Islet of Langerhans (tissue), 1 donor: ENCODE measurements around the gene UACA.
"Not testable (repeated sequence)": the region's sequence is repeated elsewhere in the genome, so short reads cannot be mapped to it uniquely, and the experiment has no call there.

Source experiments
- FAIRE-seq: peaks from one replicate; lab custom pipeline; 2011; peaks lifted over from hg19 to GRCh38; lab: Jason Lieb, UNC

UACA gene

GRCh38 chr15:70753101-70753829 is 10.1 kb downstream of the UACA start:
- no peak for FAIRE-seq

GRCh38 chr15:70752193-70752635 is 11.1 kb downstream of the UACA start:
- FAIRE-seq: no peak

GRCh38 chr15:70750203-70750869 is 13.0 kb downstream of the UACA start:
- no peak for FAIRE-seq

- FAIRE-seq: no peak
Measured at GRCh38 chr15:70748281-70748747, 15.0 kb downstream of the UACA start.

- not testable (repeated sequence) for FAIRE-seq
Measured at GRCh38 chr15:70746598-70746997, 16.8 kb downstream of the UACA start.

- no peak for FAIRE-seq
Measured at GRCh38 chr15:70742928-70743327, 20.4 kb downstream of the UACA start.

GRCh38 chr15:70741677-70742293 is 21.6 kb downstream of the UACA start:
- FAIRE-seq: no peak

GRCh38 chr15:70741107-70741531 is 22.2 kb downstream of the UACA start:
- no peak for FAIRE-seq

- not testable (repeated sequence) for FAIRE-seq
Measured at GRCh38 chr15:70735040-70735439, 28.3 kb downstream of the UACA start.

GRCh38 chr15:70729164-70729563 is 34.2 kb downstream of the UACA start:
- no peak for FAIRE-seq

- no peak for FAIRE-seq
Measured at GRCh38 chr15:70726753-70727152, 36.6 kb downstream of the UACA start.

- no peak for FAIRE-seq
Measured at GRCh38 chr15:70723927-70724326, 39.4 kb downstream of the UACA start.

GRCh38 chr15:70723122-70723422 is 40.3 kb downstream of the UACA start:
- FAIRE-seq: no peak

- FAIRE-seq: peak; percentile 98
Measured at GRCh38 chr15:70722266-70723121, 40.9 kb downstream of the UACA start.

GRCh38 chr15:70720228-70721016 is 42.9 kb downstream of the UACA start:
- FAIRE-seq: no peak

GRCh38 chr15:70717237-70717793 is 46.0 kb downstream of the UACA start:
- no peak for FAIRE-seq

- FAIRE-seq: no peak
Measured at GRCh38 chr15:70715840-70716485, 47.4 kb downstream of the UACA start.

- FAIRE-seq: no peak
Measured at GRCh38 chr15:70714565-70714964, 48.8 kb downstream of the UACA start.

- no peak for FAIRE-seq
Measured at GRCh38 chr15:70714015-70714414, 49.3 kb downstream of the UACA start.

GRCh38 chr15:70712271-70712670 is 51.1 kb downstream of the UACA start:
- FAIRE-seq: no peak

- FAIRE-seq: no peak
Measured at GRCh38 chr15:70710714-70711113, 52.6 kb downstream of the UACA start.
